HUES6 (cell line): ENCODE measurements around the gene PQBP1.

Experiments
- H3K27ac ChIP-seq: 2 replicates; pipeline ENCODE4 v1.7.0; 2013; ENCODE audit warnings: low read depth, mild to moderate bottlenecking, low read length, inconsistent platforms
- H3K27me3 ChIP-seq: 2 replicates; pipeline ENCODE4 v1.6.1; 2013; ENCODE audit warnings: low read length; ENCODE audit not compliant: control insufficient read depth, insufficient read depth
- H3K36me3 ChIP-seq: 2 replicates; pipeline ENCODE4 v1.6.1; 2013; ENCODE audit warnings: low read length; ENCODE audit not compliant: control insufficient read depth, insufficient read depth
- H3K4me1 ChIP-seq: 2 replicates; pipeline ENCODE4 v1.6.1; 2013; ENCODE audit warnings: low read length; ENCODE audit not compliant: control insufficient read depth, insufficient read depth
- H3K4me3 ChIP-seq: 2 replicates; pipeline ENCODE4 v1.5.1; 2013; ENCODE audit warnings: low read depth, low read length
- H3K9ac ChIP-seq: one replicate; pipeline ENCODE4 v1.6.1; 2013; ENCODE audit warnings: mild to moderate bottlenecking, low read length
- H3K9me3 ChIP-seq: 2 replicates; pipeline ENCODE4 v1.6.1; 2013; ENCODE audit warnings: low read depth, low read length; ENCODE audit not compliant: control insufficient read depth, insufficient read depth

PQBP1 gene

GRCh38 chrX:48902135-48902534 is 4.4 kb downstream of the PQBP1 start:
- Histone ChIP-seq H3K4me1 (no peaks in the 10 kb centered on the region), H3K27me3 (peaks cover 4% of the 10 kb centered on the region; the same call in 1 of the 2 replicates), H3K4me3 (no peak overlapping the region), H3K9me3 (peaks cover 15% of the 10 kb centered on the region; the same call in 1 of the 2 replicates), H3K36me3 (peaks cover 55% of the 10 kb centered on the region), H3K27ac (no peak overlapping the region), H3K9ac (no peak overlapping the region)

GRCh38 chrX:48902776-48903175 is 5.0 kb downstream of the PQBP1 start:
- Histone ChIP-seq H3K9ac (no peak overlapping the region), H3K36me3 (peaks cover 55% of the 10 kb centered on the region), H3K27me3 (peaks cover 4% of the 10 kb centered on the region; the same call in 1 of the 2 replicates), H3K27ac (no peak overlapping the region), H3K4me3 (no peak overlapping the region), H3K9me3 (peaks cover 15% of the 10 kb centered on the region; the same call in 1 of the 2 replicates), H3K4me1 (no peaks in the 10 kb centered on the region)

DNA sequence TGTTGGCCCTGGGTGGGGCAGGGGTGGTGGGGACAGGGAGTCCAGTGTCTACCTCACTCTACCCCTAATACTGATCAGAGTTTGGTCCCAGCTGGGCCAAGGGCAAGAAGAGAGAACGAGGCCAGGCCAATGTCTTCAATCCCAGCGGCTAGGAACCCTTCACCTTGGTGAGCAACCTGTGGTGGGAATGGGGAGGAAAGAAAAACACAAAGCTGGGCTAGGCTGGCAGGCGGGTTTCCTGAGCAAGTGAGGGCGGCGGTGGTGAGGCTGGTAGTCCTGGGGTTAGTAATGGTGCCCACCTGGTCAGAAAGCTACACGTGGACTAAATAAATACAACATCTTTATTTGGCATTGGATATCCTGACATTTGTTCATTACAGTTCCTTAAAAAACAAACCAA is 5.6 kb downstream of the PQBP1 start:
- H3K36me3 ChIP-seq: peaks cover 55% of the 10 kb centered on the region
- no peak overlapping the region for H3K9ac ChIP-seq
- no peak overlapping the region for H3K4me3 ChIP-seq
- no peak overlapping the region for H3K27ac ChIP-seq
- peaks cover 4% of the 10 kb centered on the region; the same call in 1 of the 2 replicates for H3K27me3 ChIP-seq
- no peaks in the 10 kb centered on the region for H3K4me1 ChIP-seq
- H3K9me3 ChIP-seq: peaks cover 15% of the 10 kb centered on the region; the same call in 1 of the 2 replicates

DNA sequence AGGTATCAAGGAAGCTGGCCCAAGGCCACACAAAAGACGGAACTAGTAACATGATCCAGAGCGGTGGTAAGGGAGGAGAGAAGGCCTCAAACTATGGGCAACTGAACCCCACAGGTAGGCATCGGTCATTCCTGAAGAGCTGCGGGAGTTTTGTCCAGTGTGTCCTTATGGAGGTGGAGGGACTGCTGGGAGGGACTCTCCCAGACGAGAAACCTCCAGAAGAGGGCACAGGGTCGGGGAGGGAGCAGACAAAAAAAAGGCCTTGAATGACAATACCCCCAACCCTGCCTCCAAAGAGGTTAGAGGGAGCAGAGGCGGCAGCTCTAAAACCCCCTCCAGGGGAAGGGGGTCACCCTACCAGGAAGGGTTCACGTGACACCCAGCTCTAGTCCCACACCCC is 6.5 kb downstream of the PQBP1 start:
- Histone ChIP-seq H3K27ac (no peak overlapping the region), H3K36me3 (peaks cover 55% of the 10 kb centered on the region), H3K9ac (no peak overlapping the region), H3K4me3 (no peak overlapping the region), H3K4me1 (no peaks in the 10 kb centered on the region), H3K9me3 (peaks cover 15% of the 10 kb centered on the region; the same call in 1 of the 2 replicates), H3K27me3 (peaks cover 4% of the 10 kb centered on the region; the same call in 1 of the 2 replicates)

- H3K9ac ChIP-seq: no peak overlapping the region
- peaks cover 59% of the 10 kb centered on the region for H3K36me3 ChIP-seq
- H3K4me3 ChIP-seq: no peak overlapping the region
- peaks cover 15% of the 10 kb centered on the region; the same call in 1 of the 2 replicates for H3K9me3 ChIP-seq
- H3K4me1 ChIP-seq: no peaks in the 10 kb centered on the region; the same call in 1 of the 2 replicates
- no peak overlapping the region for H3K27ac ChIP-seq
- peaks cover 4% of the 10 kb centered on the region; the same call in 1 of the 2 replicates for H3K27me3 ChIP-seq
Observed at GRCh38 chrX:48904626-48905025, 6.9 kb downstream of the PQBP1 start.

DNA sequence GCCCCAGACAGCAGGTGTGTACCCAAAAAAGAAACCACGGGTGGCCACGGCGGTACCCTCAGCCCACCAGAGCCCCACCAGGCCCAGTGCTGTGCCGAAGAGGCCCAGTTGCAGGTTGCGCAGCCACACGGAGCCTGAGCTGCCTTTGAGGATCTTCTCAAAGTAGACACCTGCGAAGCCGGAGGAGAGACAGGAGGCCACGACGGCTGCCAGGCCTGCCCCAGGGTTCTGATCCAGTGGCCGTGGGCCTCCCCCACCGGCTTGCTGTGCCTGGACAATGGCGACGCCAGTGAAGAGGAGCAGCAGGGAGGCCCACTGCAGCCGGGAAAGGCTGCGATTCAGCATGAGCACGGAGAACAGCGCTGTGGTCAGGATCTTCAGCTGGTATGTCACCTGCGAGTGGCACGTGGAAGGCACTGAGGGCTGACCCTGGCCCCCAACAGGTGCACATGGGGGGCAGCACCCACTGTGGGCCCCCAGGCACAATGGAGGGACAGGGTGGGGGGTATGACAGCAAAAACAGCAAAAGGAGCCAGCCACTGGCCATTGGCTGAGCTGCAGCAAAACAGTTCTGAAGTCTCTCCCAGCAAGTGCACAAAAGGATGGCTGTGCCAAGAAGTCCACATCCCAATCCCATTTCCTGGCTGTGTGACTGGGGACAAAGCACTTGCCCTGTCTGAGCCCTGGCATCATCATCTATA is 7.5 kb downstream of the PQBP1 start:
- no peak overlapping the region for H3K9ac ChIP-seq
- peaks cover under 1% of the 10 kb centered on the region; the same call in 1 of the 2 replicates for H3K4me1 ChIP-seq
- H3K27me3 ChIP-seq: peaks cover 4% of the 10 kb centered on the region; the same call in 1 of the 2 replicates
- peaks cover 59% of the 10 kb centered on the region for H3K36me3 ChIP-seq
- no peak overlapping the region for H3K4me3 ChIP-seq
- no peak overlapping the region for H3K27ac ChIP-seq
- peaks cover 15% of the 10 kb centered on the region; the same call in 1 of the 2 replicates for H3K9me3 ChIP-seq

DNA sequence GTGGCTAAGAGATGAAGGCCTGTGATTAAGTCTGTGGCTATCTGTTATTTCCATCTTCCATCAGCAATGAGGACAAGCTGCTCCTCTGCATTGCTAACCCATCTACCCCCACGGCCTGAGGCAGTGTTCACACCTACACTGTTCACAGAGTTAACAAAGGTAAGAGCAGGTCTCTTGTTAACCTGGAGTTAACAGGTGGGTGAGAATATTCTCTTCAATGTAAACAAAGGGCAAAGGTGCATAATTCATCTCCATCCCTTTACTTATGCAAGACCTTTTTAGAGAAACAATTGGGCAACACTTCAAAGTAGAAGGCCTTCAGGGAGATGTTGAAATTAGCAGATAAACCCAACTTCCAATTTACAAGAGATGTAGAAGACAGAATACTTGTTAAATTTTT is 10.9 kb downstream of the PQBP1 start:
- H3K9ac ChIP-seq: no peak overlapping the region
- H3K27ac ChIP-seq: no peak overlapping the region
- H3K9me3 ChIP-seq: peaks cover 12% of the 10 kb centered on the region; the same call in 1 of the 2 replicates
- H3K4me3 ChIP-seq: no peak overlapping the region
- peaks cover 44% of the 10 kb centered on the region for H3K36me3 ChIP-seq
- H3K4me1 ChIP-seq: peaks cover 6% of the 10 kb centered on the region; the same call in 1 of the 2 replicates
- peaks cover 4% of the 10 kb centered on the region; the same call in 1 of the 2 replicates for H3K27me3 ChIP-seq

- Histone ChIP-seq H3K36me3 (peaks cover 46% of the 10 kb centered on the region), H3K4me1 (peaks cover 6% of the 10 kb centered on the region), H3K9me3 (peaks cover 6% of the 10 kb centered on the region; the same call in 1 of the 2 replicates), H3K27ac (no peak overlapping the region), H3K27me3 (peaks cover 4% of the 10 kb centered on the region; the same call in 1 of the 2 replicates), H3K4me3 (no peak overlapping the region; the same call in 1 of the 2 replicates), H3K9ac (peak overlapping the region; percentile 2)
Observed at GRCh38 chrX:48909703-48910294, 12.1 kb downstream of the PQBP1 start.

- Histone ChIP-seq H3K4me1 (peaks cover 6% of the 10 kb centered on the region), H3K27me3 (peaks cover 4% of the 10 kb centered on the region; the same call in 1 of the 2 replicates), H3K9me3 (peaks cover 6% of the 10 kb centered on the region; the same call in 1 of the 2 replicates), H3K36me3 (peaks cover 47% of the 10 kb centered on the region), H3K27ac (no peak overlapping the region), H3K4me3 (peak overlapping the region; percentile 67), H3K9ac (peak overlapping the region; percentile 72)
Observed at GRCh38 chrX:48910926-48911411, 13.2 kb downstream of the PQBP1 start.

DNA sequence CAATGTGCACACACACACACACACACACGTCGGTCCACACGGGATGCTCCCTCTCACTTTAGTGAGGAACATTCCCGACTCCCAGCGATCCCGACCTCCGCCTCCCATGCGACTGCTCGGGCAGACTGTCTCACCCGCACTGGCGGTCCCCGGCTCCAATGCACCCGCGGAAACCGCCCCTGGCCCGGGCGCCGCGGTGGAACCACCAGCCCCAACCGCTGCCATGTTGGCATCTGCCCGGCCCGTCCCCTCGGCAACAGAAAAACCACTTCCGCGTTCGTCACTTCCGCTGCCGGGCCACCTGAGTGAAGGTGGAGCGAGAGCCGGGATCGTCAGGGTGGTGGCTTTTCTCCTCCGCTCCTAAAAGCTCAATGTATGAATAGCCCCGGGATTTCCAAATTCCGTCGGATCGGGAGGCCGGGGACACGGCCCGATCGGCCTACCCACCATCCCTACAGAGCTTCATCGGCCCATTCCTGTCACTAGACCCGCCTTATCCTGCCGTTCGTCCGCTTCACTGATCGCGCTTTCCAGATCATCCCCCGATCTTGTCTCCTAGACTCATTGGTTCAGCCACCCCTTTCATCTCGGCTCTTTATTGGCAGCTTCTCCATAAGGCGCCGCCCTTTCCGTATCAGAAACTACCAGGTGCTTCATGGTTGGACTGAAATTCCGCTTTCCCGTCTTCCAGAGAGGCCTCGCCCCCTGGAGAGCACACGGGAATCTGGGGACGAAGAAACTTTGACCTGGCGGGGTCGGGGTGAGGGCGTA is 13.9 kb downstream of the PQBP1 start, which contains the start of gene SLC35A2:
TSS of gene SLC35A2 (minus strand) at position 235 of the 771 bp plus-strand sequence. CDS start at position 225, 10 bp downstream.
- Histone ChIP-seq H3K27ac (peak within 1 kb of the TSS; percentile 24; the same call in 1 of the 2 replicates), H3K36me3 (peaks cover 47% of the 10 kb centered on the region), H3K9ac (peak within 1 kb of the TSS; percentile 72), H3K4me3 (peak within 1 kb of the TSS; percentile 67), H3K9me3 (peaks cover 2% of the 10 kb centered on the region; the same call in 1 of the 2 replicates), H3K4me1 (peaks cover 6% of the 10 kb centered on the region), H3K27me3 (peaks cover under 1% of the 10 kb centered on the region; the same call in 1 of the 2 replicates)
